NCI-H526 treated with DMSO at 0.1 percent for 48 hours (cell line): ENCODE results near the gene NET1.
"Not testable (repeated sequence)": the region's sequence is repeated elsewhere in the genome, so short reads cannot be mapped to it uniquely, and the experiment has no call there.

Experiments used
- DNase-seq: peaks from one replicate; lab custom pipeline; 2025; lab: John Stamatoyannopoulos, UW

NET1 gene

GRCh38 chr10:5396556-5397300 lies 15.6 kb upstream of the NET1 start:
- DNase-seq = no peak

- DNase-seq = no peak
These were observed 13.0 kb upstream of the NET1 start for GRCh38 chr10:5399332-5399731.

- no peak for DNase-seq
These were observed 11.7 kb upstream of the NET1 start for GRCh38 chr10:5400468-5401240.

- DNase-seq = no peak
These were observed 9.6 kb upstream of the NET1 start for GRCh38 chr10:5402798-5403197.

GRCh38 chr10:5404208-5405041 lies 7.9 kb upstream of the NET1 start, which contains the start of gene TUBAL3:
TSS of gene TUBAL3 (minus strand) at chr10:5404828. CDS start at chr10:5404792, 36 bp downstream.
- no peak for DNase-seq

GRCh38 chr10:5406918-5407317 lies 5.4 kb upstream of the NET1 start:
- DNase-seq = no peak

GRCh38 chr10:5410787-5411186 lies 1.6 kb upstream of the NET1 start:
- not testable (repeated sequence) for DNase-seq

- no peak for DNase-seq
These were observed 448 bp upstream of the NET1 start for GRCh38 chr10:5411941-5412276.

- DNase-seq = no peak
These were observed 918 bp downstream of the NET1 start for GRCh38 chr10:5413012-5413938.

GRCh38 chr10:5416981-5417380 lies 4.6 kb downstream of the NET1 start:
- DNase-seq = no peak

- DNase-seq = no peak
These were observed 6.2 kb downstream of the NET1 start for GRCh38 chr10:5418584-5418983.

- no peak for DNase-seq
These were observed 7.2 kb downstream of the NET1 start for GRCh38 chr10:5419466-5420094.

GRCh38 chr10:5423771-5424170 lies 11.4 kb downstream of the NET1 start:
- no peak for DNase-seq

GRCh38 chr10:5424751-5425150 lies 12.4 kb downstream of the NET1 start:
- DNase-seq = no peak

GRCh38 chr10:5428133-5428532 lies 15.8 kb downstream of the NET1 start:
- no peak for DNase-seq

GRCh38 chr10:5433182-5433581 lies 20.8 kb downstream of the NET1 start:
- DNase-seq = no peak

- DNase-seq = peak; percentile 24
These were observed 21.8 kb downstream of the NET1 start for GRCh38 chr10:5434017-5434753.

GRCh38 chr10:5435328-5435727 lies 23.0 kb downstream of the NET1 start:
- DNase-seq = no peak

GRCh38 chr10:5440206-5440605 lies 27.8 kb downstream of the NET1 start:
- DNase-seq = no peak

- no peak for DNase-seq
These were observed 28.7 kb downstream of the NET1 start for GRCh38 chr10:5441106-5441505.
